HG02885 (cell line): ENCODE results near the gene PLA2G4A.

ENCODE experiments used
- ATAC-seq: cut with Tn5 transposase; IDR thresholded peaks from one replicate; pipeline ENCODE4 v1.9.1; 2021; ENCODE audit warnings: mild to moderate bottlenecking; ENCODE audit not compliant: unreplicated experiment, poor library complexity

Gene PLA2G4A

GRCh38 chr1:186960861-186961260 is 132.1 kb downstream of the PLA2G4A start:
- no peak for ATAC-seq

- no peak for ATAC-seq
Measured at GRCh38 chr1:186965847-186966246, 137.1 kb downstream of the PLA2G4A start.

- ATAC-seq, result no peak
Measured at GRCh38 chr1:186966456-186966855, 137.7 kb downstream of the PLA2G4A start.

- ATAC-seq, result no peak
Measured at GRCh38 chr1:186967656-186968394, 139.1 kb downstream of the PLA2G4A start.

GRCh38 chr1:186974774-186975181 is 146.0 kb downstream of the PLA2G4A start:
- no peak for ATAC-seq

GRCh38 chr1:186975220-186975619 is 146.5 kb downstream of the PLA2G4A start:
- no peak for ATAC-seq

GRCh38 chr1:186976700-186977099 is 148.0 kb downstream of the PLA2G4A start:
- ATAC-seq, result no peak

- ATAC-seq, result no peak
Measured at GRCh38 chr1:186977266-186977957, 148.7 kb downstream of the PLA2G4A start.

- no peak for ATAC-seq
Measured at GRCh38 chr1:186978596-186979556, 150.1 kb downstream of the PLA2G4A start.

- no peak for ATAC-seq
Measured at GRCh38 chr1:186980400-186980799, 151.7 kb downstream of the PLA2G4A start.

- no peak for ATAC-seq
Measured at GRCh38 chr1:186982116-186982515, 153.4 kb downstream of the PLA2G4A start.

GRCh38 chr1:186983327-186983726 is 154.6 kb downstream of the PLA2G4A start:
- ATAC-seq, result no peak

GRCh38 chr1:186984959-186985358 is 156.2 kb downstream of the PLA2G4A start:
- no peak for ATAC-seq

GRCh38 chr1:186985889-186986491 is 157.2 kb downstream of the PLA2G4A start:
- peak; percentile 79 for ATAC-seq

GRCh38 chr1:186987065-186987464 is 158.3 kb downstream of the PLA2G4A start:
- no peak for ATAC-seq

- no peak for ATAC-seq
Measured at GRCh38 chr1:186987769-186988168, 159.0 kb downstream of the PLA2G4A start.

GRCh38 chr1:186993996-186994395 is 165.2 kb downstream of the PLA2G4A start:
- no peak for ATAC-seq

GRCh38 chr1:186994897-186995296 is 166.1 kb downstream of the PLA2G4A start:
- ATAC-seq, result peak; percentile 53

- ATAC-seq, result no peak
Measured at GRCh38 chr1:186996816-186997215, 168.1 kb downstream of the PLA2G4A start.

- ATAC-seq, result no peak
Measured at GRCh38 chr1:186997877-186998276, 169.1 kb downstream of the PLA2G4A start.
